NCI-H446 (cell line): ENCODE measurements around the gene COPZ1.
A peak's percentile ranks its signal among the peaks of the same experiment; 100 is the strongest.

Experiments
- DNase-seq, 2 experiments: peaks; one replicate each; lab custom pipeline; 2025; lab: John Stamatoyannopoulos, UW

Gene COPZ1

GRCh38 chr12:54359762-54360351, 34.9 kb downstream of the COPZ1 start:
- DNase-seq = no peak

GRCh38 chr12:54360717-54361456, 36.0 kb downstream of the COPZ1 start:
- peak in 1 of 2 experiments; percentile 72 for DNase-seq

GRCh38 chr12:54363047-54363446, 38.1 kb downstream of the COPZ1 start:
- no peak for DNase-seq

DNA sequence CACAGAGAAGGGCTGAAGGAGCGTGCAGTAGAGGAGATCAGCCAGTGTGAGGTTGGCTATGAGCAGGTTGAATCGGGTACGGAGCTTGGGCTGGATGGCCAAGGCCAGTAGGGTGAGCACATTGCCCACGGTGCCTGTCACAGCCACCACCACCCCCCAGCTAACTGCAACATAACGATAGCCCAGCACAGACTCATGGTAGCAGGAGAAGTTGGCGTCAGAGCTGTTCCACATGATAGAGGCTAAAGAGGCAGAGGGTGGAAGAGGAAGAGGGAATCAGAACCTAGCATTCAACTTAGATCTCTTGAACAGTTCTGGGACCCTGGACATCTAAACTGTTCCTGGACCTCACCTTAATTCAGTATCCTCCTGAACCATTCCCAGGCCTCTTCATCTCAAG, 38.7 kb downstream of the COPZ1 start:
- DNase-seq = no peak

- no peak for DNase-seq
Measured at GRCh38 chr12:54364413-54364812, 39.5 kb downstream of the COPZ1 start, which contains the start of gene GPR84. Gene GPR84, minus strand, starts transcription at chr12:54364486. Its CDS starts 635 bp downstream, at chr12:54363851.

DNA sequence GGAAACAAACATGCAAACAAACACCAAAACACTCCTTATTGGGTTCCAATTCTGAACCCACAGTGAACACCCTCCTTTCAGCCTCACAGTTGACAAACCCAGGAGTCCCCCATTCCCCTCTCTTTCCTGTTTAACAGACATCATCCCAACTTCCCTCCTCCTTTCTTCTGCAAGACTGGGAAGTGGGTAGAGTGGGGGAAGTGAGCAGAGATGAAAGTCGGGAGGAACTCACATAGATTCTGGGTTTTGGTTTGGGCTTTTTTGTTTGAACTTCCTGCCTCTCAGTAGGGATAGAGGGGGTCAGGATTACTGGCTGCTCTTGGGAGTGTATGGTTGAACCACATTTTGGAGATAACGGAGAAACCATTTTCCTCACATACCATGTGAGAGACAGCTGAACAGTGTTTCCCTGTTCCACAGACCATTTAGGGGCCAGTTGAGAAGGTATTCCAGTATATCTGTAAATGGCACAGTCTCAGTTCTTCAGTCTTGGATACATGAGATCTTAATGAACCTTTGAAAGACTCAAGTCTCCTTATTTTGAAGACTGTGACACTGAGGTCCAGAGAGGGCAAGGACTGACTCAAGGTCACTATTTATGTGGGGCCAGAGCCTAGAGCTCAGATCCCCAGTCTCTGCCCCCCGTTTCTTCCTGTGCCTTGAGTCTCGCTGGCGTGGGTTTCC, 43.2 kb downstream of the COPZ1 start:
- no peak for DNase-seq

- peak; percentile 58 to 87 for DNase-seq
Measured at GRCh38 chr12:54368709-54369596, 44.0 kb downstream of the COPZ1 start.

DNA sequence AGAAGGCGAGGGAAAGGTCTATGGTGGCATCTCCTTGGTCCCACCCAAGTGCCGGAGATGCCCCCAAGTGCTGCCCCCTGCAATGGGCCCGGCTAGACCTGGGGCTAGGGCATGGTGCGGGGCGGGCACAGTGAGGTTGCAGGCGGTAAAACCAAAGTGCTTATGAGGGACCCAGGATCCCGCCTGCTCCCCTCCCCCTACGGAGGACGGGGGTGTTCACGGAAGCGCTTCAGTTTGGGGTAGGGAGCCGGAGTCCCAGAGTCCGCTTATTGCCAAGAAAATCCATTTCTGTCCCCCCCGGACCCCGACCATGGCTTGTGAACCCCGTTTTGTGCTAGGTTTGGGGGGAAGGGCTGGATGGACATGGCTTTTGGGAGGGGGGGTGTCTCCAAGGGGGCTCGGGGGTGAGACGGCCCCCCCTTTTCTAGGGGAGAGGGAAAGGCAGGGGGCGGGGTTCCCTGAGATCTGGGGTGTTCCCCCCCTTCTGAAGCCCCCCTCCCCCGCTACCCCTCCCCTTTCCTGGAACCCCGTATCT, 44.7 kb downstream of the COPZ1 start:
- no peak for DNase-seq

DNA sequence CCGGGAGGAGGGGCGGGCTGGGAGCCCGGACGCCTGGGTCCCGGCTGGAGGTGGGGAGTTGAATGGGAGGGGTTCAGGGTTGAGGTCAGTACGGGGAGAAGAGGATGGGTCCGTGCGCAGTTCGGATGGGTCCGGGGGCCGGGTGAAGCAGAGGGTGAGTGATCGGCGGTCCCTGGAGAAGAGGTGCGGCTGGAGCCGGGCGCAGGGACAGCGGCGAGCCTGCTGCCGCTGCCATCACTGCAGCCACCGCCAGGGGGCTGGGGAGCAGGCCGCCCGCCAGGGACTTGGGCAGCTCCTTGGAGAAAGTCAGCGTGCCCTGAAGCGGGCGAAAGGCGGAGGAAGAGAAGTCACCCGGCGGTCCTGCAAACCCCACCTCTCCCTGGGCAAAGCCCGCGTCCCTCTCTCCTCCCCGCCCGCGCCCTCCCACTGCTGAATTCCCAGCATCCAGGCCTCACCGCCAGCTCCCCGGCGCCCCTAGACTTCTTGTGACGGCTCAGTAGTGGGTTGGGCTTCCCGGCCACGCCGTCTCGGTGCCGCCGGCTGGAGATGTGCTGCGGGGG, 45.3 kb downstream of the COPZ1 start:
- DNase-seq = no peak

- peak; percentile 12 to 62 for DNase-seq
Measured at GRCh38 chr12:54371328-54372112, 46.6 kb downstream of the COPZ1 start.

GRCh38 chr12:54372113-54372806, 47.3 kb downstream of the COPZ1 start:
- no peak for DNase-seq

- DNase-seq = no peak
Measured at GRCh38 chr12:54373649-54374561, 49.0 kb downstream of the COPZ1 start.

GRCh38 chr12:54374562-54375258, 49.8 kb downstream of the COPZ1 start:
- DNase-seq = no peak

GRCh38 chr12:54375259-54375579, 50.3 kb downstream of the COPZ1 start:
- no peak for DNase-seq

- DNase-seq = no peak
Measured at GRCh38 chr12:54376596-54376995, 51.7 kb downstream of the COPZ1 start.

DNA sequence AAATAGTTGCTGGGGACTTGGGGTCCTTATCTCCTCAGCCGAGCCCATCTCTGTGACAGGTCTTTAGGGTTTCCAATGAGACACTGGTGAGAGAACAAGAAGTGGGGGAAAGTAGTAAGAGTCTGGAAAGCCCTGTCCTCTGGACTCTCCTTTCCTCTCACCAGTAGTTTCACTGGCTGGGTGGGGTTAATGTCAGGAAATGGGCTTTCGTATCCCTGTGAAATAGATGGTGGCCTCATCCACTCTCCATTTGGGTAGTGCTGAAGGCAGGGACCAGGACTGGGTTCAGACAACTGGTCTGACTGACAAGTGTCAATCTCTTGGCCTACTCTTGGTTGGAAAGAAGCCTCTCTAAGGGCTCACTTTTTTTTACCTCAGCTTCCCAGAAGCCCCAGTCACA, 52.1 kb downstream of the COPZ1 start:
- no peak for DNase-seq

DNA sequence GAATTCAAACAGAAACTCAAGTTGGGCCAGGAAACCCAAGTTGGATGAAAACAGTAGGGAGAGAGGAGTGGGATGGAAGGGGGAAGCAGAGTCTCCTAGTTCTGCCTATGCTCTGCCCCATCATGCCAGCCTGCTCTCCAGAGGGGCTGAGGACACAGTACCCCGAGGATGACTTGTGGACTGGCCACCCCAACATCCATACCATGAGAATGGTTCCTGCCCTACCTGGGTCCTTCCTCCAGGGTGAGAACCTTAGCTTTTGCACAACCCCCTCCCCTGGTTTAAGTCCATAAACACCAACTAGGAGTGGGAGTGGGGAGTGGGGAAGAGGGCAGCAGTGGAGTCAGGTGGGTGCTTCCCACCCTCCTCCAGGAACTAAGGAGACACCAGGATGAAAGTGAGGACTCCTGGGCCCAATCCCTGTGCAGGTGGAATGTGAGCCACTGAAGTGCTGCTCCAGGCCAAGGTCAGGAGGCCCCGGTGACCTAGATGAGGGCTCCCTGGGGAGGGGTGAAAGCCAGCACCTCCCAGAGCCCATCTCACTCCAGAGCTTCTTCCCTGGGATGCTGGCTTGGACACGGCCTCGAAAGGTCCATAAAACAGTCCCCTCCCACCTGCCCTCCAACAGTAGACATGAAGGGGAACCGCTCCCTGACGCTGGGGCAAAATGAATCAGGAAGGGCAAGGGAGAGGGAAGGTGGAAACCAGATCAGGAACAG, 53.0 kb downstream of the COPZ1 start:
- DNase-seq = no peak
